T-helper 17 cell (primary cell): Measurements from ENCODE around the gene ZIM2. TPM values are rescaled to one million over a fixed set of nuclear protein-coding genes. Genes with fewer than 3 reads are reported as not detected.

Experiments used
- ATAC-seq: fragments of 150-1000 bp; cut with Tn5 transposase; 2 replicates; pipeline ENCODE4 v1.10.0; 2021; ENCODE audit warnings: mild to moderate bottlenecking, moderate library complexity
- DNase-seq, 3 donors: peaks; one replicate each; pipeline versions ENCODE4 v3.0.0 to v3.0.0-alpha.2; 2020 to 2021
- H3K9me3 ChIP-seq: one replicate; pipeline ENCODE4 v1.7.0; 2013; ENCODE audit warnings: low read length, mild to moderate bottlenecking; ENCODE audit not compliant: control insufficient read depth, poor library complexity, severe bottlenecking
- H3K27ac Mint-ChIP-seq: one replicate; pipeline ENCODE4 v1.8.0; 2022; ENCODE audit warnings: mild to moderate bottlenecking, moderate library complexity, mixed read lengths
- H3K27me3 Mint-ChIP-seq: one replicate; pipeline ENCODE4 v1.8.0; 2022; ENCODE audit warnings: mixed read lengths
- H3K36me3 Mint-ChIP-seq: one replicate; pipeline ENCODE4 v1.8.0; 2022; ENCODE audit warnings: low read depth, mixed read lengths
- H3K4me1 Mint-ChIP-seq: one replicate; pipeline ENCODE4 v1.8.0; 2022; ENCODE audit warnings: mild to moderate bottlenecking, mixed read lengths
- H3K4me3 Mint-ChIP-seq: one replicate; pipeline ENCODE4 v1.8.0; 2022; ENCODE audit warnings: mild to moderate bottlenecking, moderate library complexity, mixed read lengths
- total RNA-seq, 4 donors: library from RNA in 2 of 4; stranded (reverse) in 2 of 4; gene quantifications; one replicate each; pipeline ENCODE4 v1.2.3 and lab custom pipeline; 2022 to 2026

ZIM2 gene
- total RNA-seq (not detected), total RNA-seq (lab: John Stamatoyannopoulos, UW) (0 reads per million in 2 donors)

DNA sequence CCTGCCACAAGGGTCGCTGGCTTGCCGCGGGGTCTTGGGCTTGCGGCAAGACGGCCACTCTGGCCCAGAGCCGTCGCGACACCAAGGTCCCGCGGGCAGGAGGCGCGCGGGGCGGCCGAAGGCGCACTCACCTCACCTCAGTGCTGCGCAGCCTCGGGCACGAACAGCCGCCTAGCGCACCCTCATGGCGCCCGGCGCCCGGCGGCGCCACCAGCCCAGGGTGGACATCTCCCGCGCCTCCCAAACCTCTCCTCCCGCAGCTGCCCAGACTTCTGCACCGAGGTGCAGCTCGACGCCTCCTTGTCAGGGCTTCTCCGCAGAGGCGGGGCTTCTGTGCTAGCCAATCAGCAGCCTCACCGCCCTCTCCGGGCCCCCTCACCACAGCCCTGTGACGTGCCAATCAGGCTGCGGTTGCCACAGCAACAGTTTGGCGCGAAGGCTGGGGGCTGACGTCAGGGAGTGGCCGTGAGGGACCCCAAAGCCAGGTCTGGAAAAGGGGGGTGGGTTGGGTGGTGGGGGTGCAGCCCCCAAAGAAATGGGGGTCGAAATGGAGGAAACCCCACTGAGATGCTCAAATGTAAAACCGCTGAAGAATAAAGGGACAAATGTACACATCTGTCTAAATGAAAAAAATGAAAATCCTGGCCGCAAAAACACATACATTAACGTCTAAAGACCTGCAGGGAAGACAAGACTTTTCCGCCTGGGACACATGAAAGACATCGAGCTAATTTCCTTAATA, at the start of gene ZIM2, which contains the start of gene PEG3:
Gene ZIM2 (minus strand): TSS at position 276 of the 742 bp plus-strand sequence. CDS start 16,449 bp downstream, outside the sequence.
Gene PEG3 (minus strand): TSS at position 276 of the 742 bp plus-strand sequence. CDS start 16,071 bp downstream, outside the sequence.
- H3K9me3 ChIP-seq = peaks cover 5% of the 10 kb centered on the region
- DNase-seq (no peak), ATAC-seq (no peak)
- Mint-ChIP-seq H3K27ac (no peak within 1 kb of the TSS), H3K36me3 (no peaks in the 10 kb centered on the region), H3K4me1 (no peaks in the 10 kb centered on the region), H3K4me3 (no peak within 1 kb of the TSS), H3K27me3 (peaks cover 4% of the 10 kb centered on the region)

- Mint-ChIP-seq H3K4me3 (no peak overlapping the region), H3K27me3 (no peaks in the 10 kb centered on the region), H3K4me1 (no peaks in the 10 kb centered on the region), H3K27ac (no peak overlapping the region), H3K36me3 (no peaks in the 10 kb centered on the region)
- H3K9me3 ChIP-seq = no peaks in the 10 kb centered on the region
- ATAC-seq (no peak), DNase-seq (no peak)
Measured at GRCh38 chr19:56885173-56885985, 44.9 kb upstream of the ZIM2 start.

DNA sequence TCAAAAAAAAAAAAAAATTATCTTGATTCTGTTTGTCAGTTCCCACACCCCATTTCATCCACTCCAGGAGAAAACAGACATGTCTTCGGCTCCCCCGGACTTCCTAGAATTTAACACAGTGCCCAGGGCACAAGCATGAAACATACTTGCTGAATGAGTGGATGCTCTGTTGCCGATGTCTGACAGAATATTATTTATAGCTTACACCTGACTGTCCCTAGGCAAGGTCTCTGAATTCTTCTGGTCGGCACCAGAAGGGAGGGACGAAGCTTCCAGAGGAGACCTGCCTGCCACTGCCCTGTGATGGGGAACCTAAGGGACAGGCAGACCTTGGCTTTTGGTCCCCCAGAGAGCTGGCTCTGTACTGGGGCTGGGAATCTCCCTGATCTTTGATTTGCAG, 43.9 kb upstream of the ZIM2 start:
- no peaks in the 10 kb centered on the region for H3K4me1 Mint-ChIP-seq

GRCh38 chr19:56880592-56881190, 40.2 kb upstream of the ZIM2 start:
- Mint-ChIP-seq H3K4me3 (no peak overlapping the region), H3K36me3 (no peaks in the 10 kb centered on the region), H3K27me3 (no peaks in the 10 kb centered on the region), H3K4me1 (no peaks in the 10 kb centered on the region), H3K27ac (no peak overlapping the region)
- no peaks in the 10 kb centered on the region for H3K9me3 ChIP-seq
- no peak for ATAC-seq
- DNase-seq = no peak

More for the DNA sequence above, 43.9 kb upstream of the ZIM2 start:
- Mint-ChIP-seq H3K36me3 (no peaks in the 10 kb centered on the region), H3K4me3 (no peak overlapping the region), H3K27ac (no peak overlapping the region), H3K27me3 (no peaks in the 10 kb centered on the region)
- no peak for DNase-seq
- H3K9me3 ChIP-seq = no peaks in the 10 kb centered on the region
- ATAC-seq = no peak

DNA sequence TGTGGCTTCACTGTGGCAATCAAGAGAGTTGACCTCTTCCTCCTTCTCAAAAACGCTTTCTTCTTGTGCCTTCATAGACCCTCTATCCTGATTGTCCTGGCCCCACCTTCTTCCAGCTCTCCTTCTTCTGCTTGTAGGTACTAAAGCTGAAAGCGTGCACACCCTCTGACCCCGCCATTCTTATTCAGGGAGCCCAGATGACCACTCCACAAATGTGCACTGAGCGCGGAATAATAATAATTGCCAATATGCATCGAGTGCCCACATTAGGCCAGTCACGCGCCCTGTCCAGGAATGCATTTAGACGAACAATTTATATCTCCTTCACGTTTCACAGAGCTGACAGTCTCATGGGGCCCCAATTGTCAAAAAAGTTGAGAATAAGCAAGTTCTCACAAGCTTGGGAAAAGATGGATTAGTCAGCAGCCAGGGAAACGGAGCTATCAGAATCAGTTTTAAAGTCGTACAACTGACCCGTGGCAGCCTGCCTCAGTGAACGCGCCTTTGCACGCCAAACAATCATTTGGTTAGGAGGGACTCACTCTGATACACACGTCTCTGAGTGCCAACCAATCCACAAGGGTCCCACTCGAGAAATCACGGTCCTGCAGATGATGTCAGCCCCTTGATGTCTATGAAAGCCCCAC, 36.7 kb upstream of the ZIM2 start:
- Mint-ChIP-seq H3K4me1 (no peaks in the 10 kb centered on the region), H3K4me3 (no peak overlapping the region), H3K27ac (no peak overlapping the region), H3K27me3 (no peaks in the 10 kb centered on the region), H3K36me3 (no peaks in the 10 kb centered on the region)
- DNase-seq = no peak
- no peaks in the 10 kb centered on the region for H3K9me3 ChIP-seq
- ATAC-seq = no peak

DNA sequence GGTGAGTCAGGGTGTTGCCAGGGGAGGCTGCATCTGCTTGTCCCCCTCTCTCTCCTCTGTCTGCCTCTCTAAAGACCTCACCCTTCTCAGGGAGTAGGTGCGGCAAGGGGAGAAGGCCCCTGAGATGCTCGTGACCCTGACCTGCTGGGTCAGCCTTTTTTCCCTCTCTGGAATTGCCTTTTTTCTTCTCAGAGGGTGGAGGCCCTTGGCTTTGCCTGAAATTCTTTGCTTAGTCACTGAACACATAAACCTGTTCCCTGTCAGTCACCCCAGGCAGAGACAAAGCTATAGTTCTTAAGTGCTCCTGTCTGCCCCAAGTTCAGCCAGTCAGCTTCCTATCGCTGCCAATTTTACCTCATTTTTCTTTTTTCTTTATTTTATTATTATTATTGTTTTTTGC, 35.2 kb upstream of the ZIM2 start:
- Mint-ChIP-seq H3K4me1 (no peaks in the 10 kb centered on the region), H3K36me3 (no peaks in the 10 kb centered on the region), H3K27me3 (no peaks in the 10 kb centered on the region), H3K4me3 (no peak overlapping the region), H3K27ac (no peak overlapping the region)
- no peak for ATAC-seq
- no peak for DNase-seq
- no peaks in the 10 kb centered on the region for H3K9me3 ChIP-seq

GRCh38 chr19:56874530-56874929, 34.0 kb upstream of the ZIM2 start:
- no peaks in the 10 kb centered on the region for H3K9me3 ChIP-seq
- Mint-ChIP-seq H3K27ac (no peak overlapping the region), H3K27me3 (no peaks in the 10 kb centered on the region), H3K36me3 (no peaks in the 10 kb centered on the region), H3K4me1 (no peaks in the 10 kb centered on the region), H3K4me3 (no peak overlapping the region)
- DNase-seq (no peak), ATAC-seq (no peak)

GRCh38 chr19:56873493-56873892, 33.0 kb upstream of the ZIM2 start:
- no peak for DNase-seq
- Mint-ChIP-seq H3K4me1 (no peaks in the 10 kb centered on the region), H3K27me3 (no peaks in the 10 kb centered on the region), H3K27ac (no peak overlapping the region), H3K36me3 (no peaks in the 10 kb centered on the region), H3K4me3 (no peak overlapping the region)
- H3K9me3 ChIP-seq = no peaks in the 10 kb centered on the region
- no peak for ATAC-seq

DNA sequence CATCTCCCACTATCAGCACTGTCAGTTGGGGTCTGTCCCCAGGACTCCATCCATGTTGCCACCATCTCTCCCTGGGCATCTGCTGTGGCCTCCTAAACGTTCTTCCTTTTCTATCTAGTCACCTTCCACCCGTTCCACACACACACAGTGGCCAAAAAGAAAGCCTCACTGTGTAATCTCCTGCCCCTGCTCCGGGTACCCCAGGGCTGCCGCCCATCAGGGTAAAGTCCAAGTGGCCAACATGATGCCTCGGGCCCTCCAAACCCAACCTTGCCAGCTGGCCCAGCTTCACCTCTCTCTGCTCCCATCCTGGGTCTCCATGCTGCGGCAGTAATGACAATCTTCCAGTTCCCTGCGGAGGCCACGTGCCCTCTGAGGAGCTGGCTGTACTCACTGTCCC, 29.4 kb upstream of the ZIM2 start:
- Mint-ChIP-seq H3K4me3 (no peak overlapping the region), H3K36me3 (no peaks in the 10 kb centered on the region), H3K4me1 (no peaks in the 10 kb centered on the region), H3K27ac (no peak overlapping the region), H3K27me3 (no peaks in the 10 kb centered on the region)
- DNase-seq = no peak
- H3K9me3 ChIP-seq = peaks cover 3% of the 10 kb centered on the region
- ATAC-seq = no peak

- DNase-seq (no peak), ATAC-seq (no peak)
- Mint-ChIP-seq H3K27ac (no peak overlapping the region), H3K36me3 (no peaks in the 10 kb centered on the region), H3K4me3 (no peak overlapping the region), H3K27me3 (no peaks in the 10 kb centered on the region), H3K4me1 (no peaks in the 10 kb centered on the region)
- peaks cover 3% of the 10 kb centered on the region for H3K9me3 ChIP-seq
Measured at GRCh38 chr19:56868446-56868845, 27.9 kb upstream of the ZIM2 start.

- H3K27ac Mint-ChIP-seq = no peak overlapping the region
- no peak for ATAC-seq
- H3K9me3 ChIP-seq = peaks cover 3% of the 10 kb centered on the region
Measured at GRCh38 chr19:56866538-56866937, 26.0 kb upstream of the ZIM2 start.

GRCh38 chr19:56864443-56865125, 24.1 kb upstream of the ZIM2 start:
- Mint-ChIP-seq H3K27ac (no peak overlapping the region), H3K4me1 (no peaks in the 10 kb centered on the region), H3K27me3 (no peaks in the 10 kb centered on the region), H3K4me3 (no peak overlapping the region), H3K36me3 (no peaks in the 10 kb centered on the region)
- no peak for DNase-seq
- peaks cover 3% of the 10 kb centered on the region for H3K9me3 ChIP-seq
- ATAC-seq = no peak

More at GRCh38 chr19:56866538-56866937, 26.0 kb upstream of the ZIM2 start:
- no peak for DNase-seq
- Mint-ChIP-seq H3K36me3 (no peaks in the 10 kb centered on the region), H3K4me3 (no peak overlapping the region), H3K4me1 (no peaks in the 10 kb centered on the region), H3K27me3 (no peaks in the 10 kb centered on the region)
